ENCODE data around the gene LRTM1.

The LRTM1 gene

GRCh38 chr3:54873059-54874010 is 54.5 kb downstream of the LRTM1 start:
- no peak overlapping the region for H3K27ac ChIP-seq (ENCODE audit: low read length)
- H4K20me1 ChIP-seq (ENCODE audit: insufficient read depth, low read length): no peaks in the 10 kb centered on the region
- H3K9me3 ChIP-seq (ENCODE audit: insufficient read depth, low read length): no peaks in the 10 kb centered on the region
- no peaks in the 10 kb centered on the region for H3K4me1 ChIP-seq (ENCODE audit: low read length)
- H3K4me2 ChIP-seq (ENCODE audit: low read length): no peak overlapping the region
- H2AFZ ChIP-seq (ENCODE audit: low read depth, low read length): no peak overlapping the region
- H3K9ac ChIP-seq (ENCODE audit: low read length): no peak overlapping the region
- peaks cover 15% of the 10 kb centered on the region; the same call in 1 of the 2 replicates for H3K27me3 ChIP-seq (ENCODE audit: low read depth, low read length)
- no peaks in the 10 kb centered on the region for H3K36me3 ChIP-seq (replicated peaks; ENCODE audit: low read depth, low read length)
- TF ChIP-seq, protein P1, sequence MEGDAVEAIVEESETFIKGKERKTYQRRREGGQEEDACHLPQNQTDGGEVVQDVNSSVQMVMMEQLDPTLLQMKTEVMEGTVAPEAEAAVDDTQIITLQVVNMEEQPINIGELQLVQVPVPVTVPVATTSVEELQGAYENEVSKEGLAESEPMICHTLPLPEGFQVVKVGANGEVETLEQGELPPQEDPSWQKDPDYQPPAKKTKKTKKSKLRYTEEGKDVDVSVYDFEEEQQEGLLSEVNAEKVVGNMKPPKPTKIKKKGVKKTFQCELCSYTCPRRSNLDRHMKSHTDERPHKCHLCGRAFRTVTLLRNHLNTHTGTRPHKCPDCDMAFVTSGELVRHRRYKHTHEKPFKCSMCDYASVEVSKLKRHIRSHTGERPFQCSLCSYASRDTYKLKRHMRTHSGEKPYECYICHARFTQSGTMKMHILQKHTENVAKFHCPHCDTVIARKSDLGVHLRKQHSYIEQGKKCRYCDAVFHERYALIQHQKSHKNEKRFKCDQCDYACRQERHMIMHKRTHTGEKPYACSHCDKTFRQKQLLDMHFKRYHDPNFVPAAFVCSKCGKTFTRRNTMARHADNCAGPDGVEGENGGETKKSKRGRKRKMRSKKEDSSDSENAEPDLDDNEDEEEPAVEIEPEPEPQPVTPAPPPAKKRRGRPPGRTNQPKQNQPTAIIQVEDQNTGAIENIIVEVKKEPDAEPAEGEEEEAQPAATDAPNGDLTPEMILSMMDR (IDR thresholded peaks at IDR 0.05; ENCODE audit: low read depth, low read length): no peak
- TF ChIP-seq EZH2phosphoT487 (IDR thresholded peaks at IDR 0.05; ENCODE audit: low read depth): no peak
- no peaks in the 10 kb centered on the region for H3K79me2 ChIP-seq (ENCODE audit: low read length)
- H3K4me3 ChIP-seq (ENCODE audit: low read length): no peak overlapping the region

DNA sequence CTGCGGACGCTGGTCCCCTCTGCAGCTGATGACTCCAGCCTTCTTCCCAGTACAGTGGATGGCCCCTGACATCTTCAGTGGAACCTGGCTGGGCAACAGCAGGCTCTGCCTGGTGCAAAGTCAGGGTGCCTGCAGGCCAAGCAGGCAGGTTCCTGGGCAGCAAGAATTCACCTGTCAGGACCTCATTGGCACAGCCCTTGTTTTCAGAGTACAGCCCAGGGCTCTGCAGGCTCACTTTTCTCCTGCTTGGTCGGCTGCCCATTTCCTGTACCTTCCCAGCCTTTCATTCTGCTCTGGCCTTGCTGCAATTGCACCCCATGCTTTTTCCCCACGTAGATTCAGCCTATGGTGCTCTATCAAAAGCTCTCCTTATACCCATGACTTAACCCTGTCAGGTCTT is 56.0 kb downstream of the LRTM1 start:
- H3K9me3 ChIP-seq (ENCODE audit: insufficient read depth, low read length): no peaks in the 10 kb centered on the region
- peaks cover 15% of the 10 kb centered on the region; the same call in 1 of the 2 replicates for H3K27me3 ChIP-seq (ENCODE audit: low read depth, low read length)
- no peak overlapping the region for H3K4me2 ChIP-seq (ENCODE audit: low read length)
- no peak overlapping the region for H3K27ac ChIP-seq (ENCODE audit: low read length)
- H2AFZ ChIP-seq (ENCODE audit: low read depth, low read length): no peak overlapping the region
- H3K36me3 ChIP-seq (replicated peaks; ENCODE audit: low read depth, low read length): no peaks in the 10 kb centered on the region
- H3K9ac ChIP-seq (ENCODE audit: low read length): no peak overlapping the region
- H4K20me1 ChIP-seq (ENCODE audit: insufficient read depth, low read length): no peaks in the 10 kb centered on the region
- no peak for TF ChIP-seq EZH2phosphoT487 (IDR thresholded peaks at IDR 0.05; ENCODE audit: low read depth)
- TF ChIP-seq, protein P1 (IDR thresholded peaks at IDR 0.05; ENCODE audit: low read depth, low read length): no peak
- H3K79me2 ChIP-seq (ENCODE audit: low read length): no peaks in the 10 kb centered on the region
- no peak overlapping the region for H3K4me3 ChIP-seq (ENCODE audit: low read length)
- H3K4me1 ChIP-seq (ENCODE audit: low read length): no peaks in the 10 kb centered on the region

GRCh38 chr3:54870423-54870822 is 57.4 kb downstream of the LRTM1 start:
- no peaks in the 10 kb centered on the region for H3K36me3 ChIP-seq (replicated peaks; ENCODE audit: low read depth, low read length)
- H3K4me3 ChIP-seq (ENCODE audit: low read length): no peak overlapping the region
- H3K9me3 ChIP-seq (ENCODE audit: insufficient read depth, low read length): no peaks in the 10 kb centered on the region
- no peaks in the 10 kb centered on the region for H4K20me1 ChIP-seq (ENCODE audit: insufficient read depth, low read length)
- H3K27me3 ChIP-seq (ENCODE audit: low read depth, low read length): peaks cover 11% of the 10 kb centered on the region; the same call in 1 of the 2 replicates
- no peak overlapping the region for H3K27ac ChIP-seq (ENCODE audit: low read length)
- H3K4me2 ChIP-seq (ENCODE audit: low read length): no peak overlapping the region
- no peak overlapping the region for H2AFZ ChIP-seq (ENCODE audit: low read depth, low read length)
- no peaks in the 10 kb centered on the region for H3K4me1 ChIP-seq (ENCODE audit: low read length)
- TF ChIP-seq EZH2phosphoT487 (IDR thresholded peaks at IDR 0.05; ENCODE audit: low read depth): no peak
- TF ChIP-seq, protein P1 (IDR thresholded peaks at IDR 0.05; ENCODE audit: low read depth, low read length): peak; percentile 33
- H3K79me2 ChIP-seq (ENCODE audit: low read length): no peaks in the 10 kb centered on the region
- no peak overlapping the region for H3K9ac ChIP-seq (ENCODE audit: low read length)

Data from OCI-LY3 (cell line).